ENCODE results near the gene TIAL1.

The TIAL1 gene

GRCh38 chr10:119613741-119614140 is 17.0 kb upstream of the TIAL1 start:
- no peak overlapping the region for H3K4me3 ChIP-seq (ENCODE audit: low read length, poor library complexity, severe bottlenecking)
- no peaks in the 10 kb centered on the region for H4K20me1 ChIP-seq (ENCODE audit: insufficient read depth, low read length, poor library complexity, severe bottlenecking)
- no peaks in the 10 kb centered on the region for H3K9me2 ChIP-seq (replicated peaks; ENCODE audit: low read depth, low read length)
- H3K4me1 ChIP-seq (ENCODE audit: insufficient read depth, low read length, poor library complexity, severe bottlenecking) = no peaks in the 10 kb centered on the region
- no peak for TF ChIP-seq EZH2phosphoT487 (IDR thresholded peaks at IDR 0.05; ENCODE audit: borderline replicate concordance)
- TF ChIP-seq CTCF (conservative IDR thresholded peaks at IDR 0.05; ENCODE audit: low read length) = no peak
- no peak overlapping the region for H3K4me2 ChIP-seq (ENCODE audit: low read depth, low read length, poor library complexity, severe bottlenecking)
- no peaks in the 10 kb centered on the region for H3K27me3 ChIP-seq (ENCODE audit: insufficient read depth, low read length, poor library complexity, severe bottlenecking)
- no peak overlapping the region for H2AFZ ChIP-seq (ENCODE audit: low read length)
- H3K36me3 ChIP-seq (ENCODE audit: insufficient read depth, low read length) = no peaks in the 10 kb centered on the region
- no peaks in the 10 kb centered on the region for H3K79me2 ChIP-seq (ENCODE audit: insufficient read depth, low read length)
- H3K9me3 ChIP-seq (ENCODE audit: insufficient read depth, low read depth, low read length) = no peaks in the 10 kb centered on the region
- no peaks in the 10 kb centered on the region for H3F3A ChIP-seq (ENCODE audit: low read depth)
- no peak overlapping the region for H3K9ac ChIP-seq (ENCODE audit: low read depth, low read length, poor library complexity, severe bottlenecking)

- Histone ChIP-seq H4K20me1 (ENCODE audit: insufficient read depth, low read length, poor library complexity, severe bottlenecking) (no peaks in the 10 kb centered on the region), H3K79me2 (ENCODE audit: insufficient read depth, low read length) (no peaks in the 10 kb centered on the region), H3F3A (ENCODE audit: low read depth) (no peaks in the 10 kb centered on the region), H3K9ac (ENCODE audit: low read depth, low read length, poor library complexity, severe bottlenecking) (no peak overlapping the region), H2AFZ (ENCODE audit: low read length) (no peak overlapping the region), H3K4me3 (ENCODE audit: low read length, poor library complexity, severe bottlenecking) (no peak overlapping the region), H3K27me3 (ENCODE audit: insufficient read depth, low read length, poor library complexity, severe bottlenecking) (no peaks in the 10 kb centered on the region), H3K9me2 (replicated peaks; ENCODE audit: low read depth, low read length) (no peaks in the 10 kb centered on the region), H3K9me3 (ENCODE audit: insufficient read depth, low read depth, low read length) (no peaks in the 10 kb centered on the region), H3K36me3 (ENCODE audit: insufficient read depth, low read length) (no peaks in the 10 kb centered on the region), H3K4me1 (ENCODE audit: insufficient read depth, low read length, poor library complexity, severe bottlenecking) (no peaks in the 10 kb centered on the region), H3K4me2 (ENCODE audit: low read depth, low read length, poor library complexity, severe bottlenecking) (no peak overlapping the region)
- TF ChIP-seq CTCF (conservative IDR thresholded peaks at IDR 0.05; ENCODE audit: low read length) (no peak), EZH2phosphoT487 (IDR thresholded peaks at IDR 0.05; ENCODE audit: borderline replicate concordance) (no peak)
Measured at GRCh38 chr10:119611433-119611832, 14.7 kb upstream of the TIAL1 start.

- Histone ChIP-seq H3K9me3 (ENCODE audit: insufficient read depth, low read depth, low read length) (no peaks in the 10 kb centered on the region), H3K36me3 (ENCODE audit: insufficient read depth, low read length) (no peaks in the 10 kb centered on the region), H3K79me2 (ENCODE audit: insufficient read depth, low read length) (no peaks in the 10 kb centered on the region), H2AFZ (ENCODE audit: low read length) (no peak overlapping the region), H3F3A (ENCODE audit: low read depth) (no peaks in the 10 kb centered on the region), H3K9me2 (replicated peaks; ENCODE audit: low read depth, low read length) (no peaks in the 10 kb centered on the region), H3K27me3 (ENCODE audit: insufficient read depth, low read length, poor library complexity, severe bottlenecking) (no peaks in the 10 kb centered on the region), H3K9ac (ENCODE audit: low read depth, low read length, poor library complexity, severe bottlenecking) (no peak overlapping the region), H4K20me1 (ENCODE audit: insufficient read depth, low read length, poor library complexity, severe bottlenecking) (no peaks in the 10 kb centered on the region), H3K4me2 (ENCODE audit: low read depth, low read length, poor library complexity, severe bottlenecking) (no peak overlapping the region), H3K4me3 (ENCODE audit: low read length, poor library complexity, severe bottlenecking) (no peak overlapping the region), H3K4me1 (ENCODE audit: insufficient read depth, low read length, poor library complexity, severe bottlenecking) (no peaks in the 10 kb centered on the region)
- no peak for TF ChIP-seq CTCF (conservative IDR thresholded peaks at IDR 0.05; ENCODE audit: low read length)
- no peak for TF ChIP-seq EZH2phosphoT487 (IDR thresholded peaks at IDR 0.05; ENCODE audit: borderline replicate concordance)
Measured at GRCh38 chr10:119609516-119609915, 12.8 kb upstream of the TIAL1 start.

Measured in Loucy (cell line).